OCI-LY3 (cell line): ENCODE data around the gene RPL32.
"Not testable (repeated sequence)": the region's sequence is repeated elsewhere in the genome, so short reads cannot be mapped to it uniquely, and the experiment has no call there.

Experiments used
- CTCF ChIP-seq: fragments of 200-600, 300-600 bp; sonication (generic); IDR thresholded peaks from 2 replicates; pipeline ENCODE4 v1.5.1; 2014; ENCODE audit warnings: antibody characterized with exemption, low read length, low read depth
- EZH2phosphoT487 ChIP-seq: fragments of 200-600 bp; shearing (Covaris generic); IDR thresholded peaks from 2 replicates; pipeline ENCODE4 v1.6.1; 2018; ENCODE audit warnings: antibody characterized with exemption, mixed run types, low read depth

DNA sequence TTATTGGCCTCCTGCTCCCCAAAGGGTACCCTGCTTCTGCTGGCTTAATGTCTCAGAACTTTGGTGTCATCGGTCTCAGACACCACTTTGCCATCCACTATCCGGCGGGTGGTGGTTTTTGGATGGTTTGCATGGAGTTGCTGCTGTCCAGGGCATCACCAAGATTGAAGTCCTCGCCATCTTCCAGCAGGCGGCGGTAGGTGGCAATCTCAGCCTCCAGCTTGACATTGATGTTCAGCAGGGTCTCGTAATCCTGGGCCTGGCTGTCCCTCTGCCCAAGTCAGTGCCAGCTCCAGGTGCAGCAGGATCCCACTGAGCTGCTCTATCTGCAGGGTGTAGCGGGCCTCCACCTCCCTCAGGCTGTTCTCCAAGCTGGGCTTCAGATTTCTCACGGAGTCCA is 54.0 kb downstream of the RPL32 start:
- 0 out of 2 replicates have a peak, but pooled peaks have one; percentile 19 for TF ChIP-seq CTCF
- not testable (repeated sequence) for TF ChIP-seq EZH2phosphoT487
